Caki2 (cell line): Measurements from ENCODE around the gene SCARF2. TPM values are rescaled to one million over a fixed set of nuclear protein-coding genes. Genes with fewer than 3 reads are reported as not detected.
"Not testable (repeated sequence)": the region's sequence is repeated elsewhere in the genome, so short reads cannot be mapped to it uniquely, and the experiment has no call there.

Experiments
- DNase-seq: peaks from one replicate; pipeline ENCODE4 v3.0.0-alpha.2; 2015; ENCODE audit warnings: low read depth
- in situ Hi-C: cut with HindIII; loops from 2 replicates; pipeline ENCODE4 v1.10.0; 2016; ENCODE audit warnings: low sequenced_read_pairs, low pct_unique_long_range_greater_than_20kb, mixed read lengths
- total RNA-seq: library from RNA; depleted of rRNA; stranded (reverse); fragments of >200 nt; shearing (Covaris generic); gene quantifications from 2 replicates; pipeline ENCODE4 v1.2.3, GENCODE V29; 2014; ENCODE audit warnings: low replicate concordance; rRNA removed

The SCARF2 gene, protein sequence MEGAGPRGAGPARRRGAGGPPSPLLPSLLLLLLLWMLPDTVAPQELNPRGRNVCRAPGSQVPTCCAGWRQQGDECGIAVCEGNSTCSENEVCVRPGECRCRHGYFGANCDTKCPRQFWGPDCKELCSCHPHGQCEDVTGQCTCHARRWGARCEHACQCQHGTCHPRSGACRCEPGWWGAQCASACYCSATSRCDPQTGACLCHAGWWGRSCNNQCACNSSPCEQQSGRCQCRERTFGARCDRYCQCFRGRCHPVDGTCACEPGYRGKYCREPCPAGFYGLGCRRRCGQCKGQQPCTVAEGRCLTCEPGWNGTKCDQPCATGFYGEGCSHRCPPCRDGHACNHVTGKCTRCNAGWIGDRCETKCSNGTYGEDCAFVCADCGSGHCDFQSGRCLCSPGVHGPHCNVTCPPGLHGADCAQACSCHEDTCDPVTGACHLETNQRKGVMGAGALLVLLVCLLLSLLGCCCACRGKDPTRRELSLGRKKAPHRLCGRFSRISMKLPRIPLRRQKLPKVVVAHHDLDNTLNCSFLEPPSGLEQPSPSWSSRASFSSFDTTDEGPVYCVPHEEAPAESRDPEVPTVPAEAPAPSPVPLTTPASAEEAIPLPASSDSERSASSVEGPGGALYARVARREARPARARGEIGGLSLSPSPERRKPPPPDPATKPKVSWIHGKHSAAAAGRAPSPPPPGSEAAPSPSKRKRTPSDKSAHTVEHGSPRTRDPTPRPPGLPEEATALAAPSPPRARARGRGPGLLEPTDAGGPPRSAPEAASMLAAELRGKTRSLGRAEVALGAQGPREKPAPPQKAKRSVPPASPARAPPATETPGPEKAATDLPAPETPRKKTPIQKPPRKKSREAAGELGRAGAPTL
- 1.2 and 3.1 TPM in 2 replicates for total RNA-seq

DNA sequence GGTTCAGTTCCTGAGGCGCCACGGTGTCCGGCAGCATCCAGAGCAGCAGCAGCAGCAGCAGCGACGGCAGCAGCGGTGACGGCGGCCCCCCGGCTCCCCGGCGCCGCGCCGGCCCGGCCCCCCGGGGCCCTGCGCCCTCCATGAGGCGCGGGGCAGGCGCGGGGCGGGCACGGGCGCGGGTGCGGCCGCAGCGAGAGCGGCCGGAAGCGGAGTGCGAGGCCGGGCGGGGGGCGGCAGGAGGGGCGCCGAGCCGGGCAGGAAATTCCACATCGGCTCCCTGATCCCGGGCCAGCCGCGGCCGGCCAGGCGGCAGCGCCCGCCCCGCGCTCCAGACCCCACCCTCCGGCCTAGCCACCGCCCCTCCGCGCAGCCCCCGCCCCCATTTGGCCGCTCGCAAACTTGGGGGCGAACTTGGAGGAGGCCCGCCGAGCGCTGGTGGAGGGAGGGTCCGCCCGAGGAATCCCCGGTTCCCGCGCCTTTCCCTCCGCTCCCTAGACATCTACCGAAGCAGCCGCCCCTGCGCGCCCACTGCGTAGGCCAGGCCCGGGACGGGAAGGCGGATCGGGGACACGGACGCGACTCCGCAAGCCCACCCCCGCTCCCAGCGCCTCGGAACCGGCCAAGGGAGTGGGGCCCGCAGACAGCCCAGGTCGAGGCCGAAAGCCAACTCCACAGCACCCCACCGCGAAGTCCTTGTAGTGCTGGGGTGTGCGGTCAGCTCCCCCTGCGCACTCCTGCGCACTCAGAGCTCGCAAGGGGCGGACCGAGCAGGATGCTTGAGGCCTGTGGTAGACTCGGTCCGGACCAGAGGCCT is at the start of gene SCARF2:
TSS of gene SCARF2 (minus strand) at position 213 of the 814 bp plus-strand sequence. CDS start at position 142, 71 bp downstream.
- in situ Hi-C loops, result no loop called here
- DNase-seq, result no peak

DNA sequence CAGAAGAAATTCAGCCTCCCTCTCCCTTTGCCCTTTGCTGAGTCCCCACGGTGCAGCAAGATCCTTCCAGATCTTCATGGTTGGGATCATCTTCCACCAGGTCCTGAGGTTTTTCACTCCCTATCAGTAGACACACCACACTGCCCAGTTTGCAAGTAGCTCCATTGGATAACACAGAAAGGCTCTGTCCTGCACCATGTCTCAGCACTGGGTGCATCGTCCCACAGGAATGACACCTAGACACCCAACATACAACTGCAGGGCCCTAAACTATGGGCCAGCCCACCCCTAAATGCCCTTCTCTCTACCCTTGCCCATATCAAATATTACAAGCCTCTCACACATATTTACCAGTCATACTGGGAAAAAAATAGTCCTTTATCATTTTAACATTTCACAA is 48.6 kb upstream of the SCARF2 start:
- in situ Hi-C loops, result no loop called here
- no peak for DNase-seq

DNA sequence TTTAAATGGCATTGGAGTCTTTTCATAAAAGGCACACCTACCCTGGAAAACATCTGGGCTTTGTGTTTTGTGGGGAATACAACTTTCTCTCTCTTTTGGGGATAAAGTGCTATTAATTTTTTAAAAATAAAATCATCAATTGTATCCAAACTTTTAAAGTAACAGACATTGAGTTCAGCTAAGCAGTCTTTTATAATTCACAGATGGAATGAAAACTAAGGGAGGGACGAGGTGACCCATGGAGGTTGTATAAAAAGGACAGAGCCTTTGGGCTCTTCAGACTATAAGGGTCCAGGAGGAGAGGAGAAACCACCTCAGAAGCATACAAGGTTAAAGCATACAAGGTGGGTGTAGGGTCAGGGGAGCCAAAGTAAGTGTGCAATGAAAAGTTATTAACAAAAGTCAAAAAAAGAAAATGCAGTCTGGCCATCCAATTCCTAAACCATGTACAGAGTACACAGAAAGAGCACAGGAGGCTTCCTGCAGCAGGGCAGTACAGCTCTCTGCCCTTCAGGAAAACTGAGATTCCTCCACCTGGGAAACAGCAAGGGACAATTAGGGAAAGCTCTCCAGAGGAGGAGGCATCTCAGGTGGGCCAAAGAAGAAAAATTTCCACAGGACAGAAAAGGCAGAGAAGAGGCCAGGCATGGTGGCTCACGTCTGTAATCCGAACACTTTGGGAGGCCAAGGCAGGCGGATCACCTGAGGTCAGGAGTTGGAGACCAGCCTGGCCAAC is 47.5 kb upstream of the SCARF2 start:
- no peak for DNase-seq
- in situ Hi-C loops, result no loop called here

- in situ Hi-C loops, result no loop called here
- no peak for DNase-seq
These were observed 46.1 kb upstream of the SCARF2 start for GRCh38 chr22:20483771-20484170.

DNA sequence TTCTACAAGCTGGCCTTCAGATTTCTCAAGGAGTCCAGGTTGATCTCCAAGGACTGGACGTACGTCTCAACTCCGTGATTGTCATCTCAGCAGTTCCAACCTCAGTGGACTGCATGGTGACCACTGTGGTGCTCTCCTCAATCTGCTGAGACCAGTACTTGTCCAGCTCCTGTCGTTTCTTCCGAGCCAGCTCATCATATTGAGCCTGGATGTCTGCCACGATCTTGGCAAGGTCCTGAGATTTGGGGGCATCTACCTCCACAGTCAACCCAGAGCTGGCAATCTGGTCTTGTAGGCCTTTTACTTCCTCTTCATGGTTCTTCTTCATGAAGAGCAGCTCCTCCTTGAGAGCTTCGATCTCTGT is 45.5 kb upstream of the SCARF2 start:
- not testable (repeated sequence) for DNase-seq

DNA sequence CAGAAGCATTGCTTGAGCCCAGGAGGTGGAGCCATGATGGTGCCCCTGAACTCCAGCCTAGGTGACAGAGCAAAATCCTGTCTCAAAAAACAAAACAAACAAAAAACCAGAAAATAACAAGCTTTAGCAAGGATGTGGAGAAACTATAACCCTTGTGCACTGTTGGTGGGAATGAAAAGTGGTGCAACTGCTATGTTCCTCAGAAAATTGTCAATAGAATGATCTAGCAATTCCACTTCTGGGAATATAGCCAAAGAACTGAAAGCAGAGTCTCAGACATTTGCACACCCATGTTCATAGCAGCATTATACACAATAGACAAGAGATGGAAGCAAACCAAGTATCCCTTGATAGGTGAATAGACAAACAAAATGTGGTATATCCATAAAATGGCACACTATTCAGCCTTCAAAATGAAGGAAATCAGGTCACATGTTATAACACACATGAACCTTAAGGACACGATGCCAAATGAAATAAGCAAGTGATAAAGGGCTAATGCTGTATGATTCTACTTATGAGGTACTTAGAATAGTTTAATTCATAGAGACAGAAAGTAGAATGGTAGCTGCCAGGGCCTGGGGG is 42.1 kb upstream of the SCARF2 start:
- in situ Hi-C loops, result no loop called here
- DNase-seq, result no peak

More for the DNA sequence above, 45.5 kb upstream of the SCARF2 start:
- in situ Hi-C loops, result not testable (repeated sequence)

GRCh38 chr22:20478059-20478458 is 40.4 kb upstream of the SCARF2 start:
- DNase-seq, in situ Hi-C loops: not testable (repeated sequence)

DNA sequence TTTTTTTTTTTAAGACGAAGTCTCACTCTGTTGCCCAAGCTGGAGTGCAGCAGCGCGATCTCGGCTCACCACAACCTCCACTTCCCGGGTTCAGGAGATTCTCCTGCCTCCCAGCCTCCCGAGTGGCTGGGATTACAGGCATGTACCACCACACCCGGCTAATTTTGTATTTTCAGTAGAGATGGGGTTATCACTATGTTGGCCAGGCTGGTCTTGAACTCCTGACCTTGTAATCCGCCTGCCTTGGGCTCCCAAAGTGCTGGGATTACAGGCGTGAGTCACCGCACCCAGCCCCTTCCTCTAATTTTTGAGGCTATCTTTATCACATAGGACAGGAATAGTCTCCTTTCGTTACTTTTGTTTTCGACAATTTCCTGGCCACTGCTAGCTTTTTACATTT is 37.9 kb upstream of the SCARF2 start:
- in situ Hi-C loops, DNase-seq: not testable (repeated sequence)

- in situ Hi-C loops, result no loop called here
- no peak for DNase-seq
These were observed 37.5 kb upstream of the SCARF2 start for GRCh38 chr22:20475115-20475436.

GRCh38 chr22:20472629-20473442 is 35.2 kb upstream of the SCARF2 start:
- in situ Hi-C loops, result no loop called here
- no peak for DNase-seq

GRCh38 chr22:20471126-20471833 is 33.7 kb upstream of the SCARF2 start:
- no peak for DNase-seq

GRCh38 chr22:20470525-20470924 is 32.9 kb upstream of the SCARF2 start:
- in situ Hi-C loops, DNase-seq: not testable (repeated sequence)

More at GRCh38 chr22:20471126-20471833, 33.7 kb upstream of the SCARF2 start:
- in situ Hi-C loops, result no loop called here

DNA sequence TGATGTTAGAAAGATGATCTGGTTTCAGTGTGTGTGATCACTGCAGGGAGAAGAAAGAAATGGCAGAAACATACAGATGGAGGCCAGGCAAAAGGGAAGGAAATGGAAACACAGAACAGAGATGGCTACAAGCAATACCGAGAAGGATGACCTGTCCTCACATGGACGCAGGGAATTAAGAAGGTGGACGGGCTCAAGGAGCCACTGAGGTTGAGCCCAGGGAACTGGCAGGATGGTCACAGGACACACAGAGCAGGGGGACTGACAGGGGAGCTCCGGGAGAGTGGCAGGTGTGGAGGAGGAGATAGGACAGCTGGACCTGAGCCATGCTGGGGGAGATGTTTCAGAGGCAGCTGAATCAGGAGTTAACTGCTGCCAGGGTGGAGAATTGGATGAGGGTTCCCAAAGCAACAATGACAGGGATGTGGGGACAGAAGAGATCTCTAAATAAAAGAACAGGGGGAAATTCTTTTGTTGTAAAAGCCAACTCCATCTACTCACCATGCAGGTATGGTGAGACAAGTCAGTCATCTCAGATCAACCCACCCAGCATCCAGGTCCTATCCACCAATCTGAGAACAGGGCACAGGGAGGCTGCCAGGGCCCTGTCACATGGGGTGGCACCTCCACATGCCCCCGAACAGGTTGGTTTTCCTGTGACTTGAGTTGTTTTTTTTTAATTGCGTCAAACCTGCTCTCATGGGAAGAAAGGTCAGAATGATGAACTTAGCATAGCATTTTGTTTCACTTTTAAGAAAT is 31.7 kb upstream of the SCARF2 start:
- in situ Hi-C loops, result no loop called here
- no peak for DNase-seq

DNA sequence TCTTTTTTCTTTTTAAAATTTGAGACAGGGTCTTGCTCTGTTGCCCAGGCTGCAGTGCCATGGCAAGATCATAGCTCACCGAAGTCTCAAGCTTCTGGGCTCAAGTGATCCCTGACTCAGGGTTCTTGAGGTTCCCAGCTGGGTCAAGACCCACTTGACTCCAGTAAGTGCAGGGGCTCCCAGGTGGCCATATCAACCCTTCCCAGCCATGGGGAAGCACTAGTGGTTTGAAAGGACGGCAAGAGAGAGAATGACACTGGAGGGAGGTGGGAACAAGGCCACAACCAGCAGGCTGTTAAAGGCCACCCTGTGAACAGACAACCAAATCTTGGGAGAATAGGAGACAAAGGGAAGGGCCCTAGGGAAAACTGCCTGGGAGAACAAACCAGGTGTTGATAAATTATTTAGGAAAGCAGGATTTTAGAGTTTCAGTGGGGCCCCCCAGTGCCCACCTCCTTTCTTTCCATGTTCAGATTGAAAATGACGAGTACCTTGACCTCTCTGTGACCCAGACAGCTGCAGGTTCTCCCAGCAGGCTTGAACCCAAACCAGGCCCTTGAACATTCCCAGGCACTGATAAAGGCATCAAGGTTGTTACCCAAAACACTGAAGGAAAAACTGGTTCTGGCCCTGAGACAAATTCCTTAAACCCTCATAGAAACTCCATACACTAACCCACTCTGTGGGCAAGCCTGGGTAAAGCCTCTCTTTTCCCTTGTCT is 29.2 kb upstream of the SCARF2 start:
- in situ Hi-C loops, result no loop called here
- DNase-seq, result no peak

GRCh38 chr22:20465759-20466077 is 28.1 kb upstream of the SCARF2 start:
- DNase-seq, result no peak
- in situ Hi-C loops, result no loop called here
